ENCODE data around the gene COL1A2. TPM values are rescaled to one million over a fixed set of nuclear protein-coding genes. Genes with fewer than 3 reads are reported as not detected.

Gene COL1A2
- polyA plus RNA-seq, 1 experiment = 4,815 TPM

DNA sequence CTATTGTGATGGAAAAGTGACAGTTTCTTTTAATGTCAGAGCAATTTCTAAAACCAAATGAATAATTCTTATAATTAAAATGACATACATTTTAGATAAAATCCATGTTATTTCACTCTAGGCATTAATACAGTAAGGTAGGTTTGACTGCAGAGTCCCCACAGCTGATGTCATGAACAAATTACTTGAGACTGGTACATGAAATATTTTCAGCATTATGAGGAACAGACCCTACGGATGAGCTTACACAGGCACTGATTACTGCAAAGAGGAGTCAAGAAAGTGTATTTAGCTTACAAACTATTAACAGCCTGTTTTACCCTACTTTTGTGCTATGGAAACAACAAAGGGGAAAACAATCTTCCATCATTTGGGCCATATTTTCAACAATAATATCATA, 8.9 kb downstream of the COL1A2 start:
- CTCF ChIA-PET = interaction anchor here (0.6 to 12.0 kb wide), 3 partner anchors 33 to 110 kb away, joined by 4 to 482 read pairs (median 11); no protein-coding TSS in a partner anchor
- POLR2A ChIA-PET = interaction anchor here (0.8 to 13.1 kb wide), 9 partner anchors 9 to 105 kb away, joined by 3 to 450 read pairs (median 5); partner anchors contain the start of gene COL1A2
- Histone ChIP-seq H3K27ac (ENCODE audit: low read depth, low read length) (no peak overlapping the region), H3K9me3 (ENCODE audit: control insufficient read depth, insufficient read depth, low read length) (no peaks in the 10 kb centered on the region), H3K27me3 (ENCODE audit: control insufficient read depth, insufficient read depth, low read length) (no peaks in the 10 kb centered on the region), H3K4me3 (ENCODE audit: low read depth, low read length) (no peak overlapping the region; the same call in 1 of the 2 replicates)
- no peak for DNase-seq (ENCODE audit: low read depth, low spot score)
- TF ChIP-seq, protein P1, sequence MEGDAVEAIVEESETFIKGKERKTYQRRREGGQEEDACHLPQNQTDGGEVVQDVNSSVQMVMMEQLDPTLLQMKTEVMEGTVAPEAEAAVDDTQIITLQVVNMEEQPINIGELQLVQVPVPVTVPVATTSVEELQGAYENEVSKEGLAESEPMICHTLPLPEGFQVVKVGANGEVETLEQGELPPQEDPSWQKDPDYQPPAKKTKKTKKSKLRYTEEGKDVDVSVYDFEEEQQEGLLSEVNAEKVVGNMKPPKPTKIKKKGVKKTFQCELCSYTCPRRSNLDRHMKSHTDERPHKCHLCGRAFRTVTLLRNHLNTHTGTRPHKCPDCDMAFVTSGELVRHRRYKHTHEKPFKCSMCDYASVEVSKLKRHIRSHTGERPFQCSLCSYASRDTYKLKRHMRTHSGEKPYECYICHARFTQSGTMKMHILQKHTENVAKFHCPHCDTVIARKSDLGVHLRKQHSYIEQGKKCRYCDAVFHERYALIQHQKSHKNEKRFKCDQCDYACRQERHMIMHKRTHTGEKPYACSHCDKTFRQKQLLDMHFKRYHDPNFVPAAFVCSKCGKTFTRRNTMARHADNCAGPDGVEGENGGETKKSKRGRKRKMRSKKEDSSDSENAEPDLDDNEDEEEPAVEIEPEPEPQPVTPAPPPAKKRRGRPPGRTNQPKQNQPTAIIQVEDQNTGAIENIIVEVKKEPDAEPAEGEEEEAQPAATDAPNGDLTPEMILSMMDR (IDR thresholded peaks at IDR 0.05; ENCODE audit: low read depth, low read length) = no peak

DNA sequence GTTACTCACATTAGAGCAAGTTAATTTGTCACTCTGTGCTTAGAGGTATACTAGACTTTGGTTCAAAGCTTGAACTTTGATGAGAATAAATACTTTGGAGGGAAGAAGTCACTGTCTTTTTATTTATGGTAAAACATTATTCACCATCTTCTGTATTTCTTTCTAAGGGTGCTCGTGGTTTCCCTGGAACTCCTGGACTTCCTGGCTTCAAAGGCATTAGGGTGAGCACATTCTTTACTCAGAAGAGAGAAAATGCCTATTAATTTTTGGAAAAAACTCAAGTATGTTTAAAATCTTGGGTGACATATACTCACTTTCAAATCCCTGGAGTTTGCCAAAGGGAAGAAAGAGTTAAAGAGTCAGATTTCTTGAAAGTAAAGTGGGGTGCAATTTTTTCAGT, 10.8 kb downstream of the COL1A2 start:
- H3K27ac ChIP-seq (ENCODE audit: low read depth, low read length) = no peak overlapping the region
- no peak for DNase-seq (ENCODE audit: low read depth, low spot score)
- no peak overlapping the region for H3K4me3 ChIP-seq (ENCODE audit: low read depth, low read length)
- TF ChIP-seq, protein P1 (IDR thresholded peaks at IDR 0.05; ENCODE audit: low read depth, low read length) = no peak
- ChIA-PET CTCF (interaction anchor here (0.9 to 1.5 kb wide), 4 partner anchors 108 to 122 kb away, joined by 3 to 7 read pairs (median 4); no protein-coding TSS in a partner anchor), POLR2A (interaction anchor here (0.7 to 13.1 kb wide), 3 partner anchors 11 to 107 kb away, joined by 3 to 450 read pairs (median 4); partner anchors contain the start of gene COL1A2)
- no peaks in the 10 kb centered on the region for H3K9me3 ChIP-seq (ENCODE audit: control insufficient read depth, insufficient read depth, low read length)
- H3K27me3 ChIP-seq (ENCODE audit: control insufficient read depth, insufficient read depth, low read length) = no peaks in the 10 kb centered on the region

DNA sequence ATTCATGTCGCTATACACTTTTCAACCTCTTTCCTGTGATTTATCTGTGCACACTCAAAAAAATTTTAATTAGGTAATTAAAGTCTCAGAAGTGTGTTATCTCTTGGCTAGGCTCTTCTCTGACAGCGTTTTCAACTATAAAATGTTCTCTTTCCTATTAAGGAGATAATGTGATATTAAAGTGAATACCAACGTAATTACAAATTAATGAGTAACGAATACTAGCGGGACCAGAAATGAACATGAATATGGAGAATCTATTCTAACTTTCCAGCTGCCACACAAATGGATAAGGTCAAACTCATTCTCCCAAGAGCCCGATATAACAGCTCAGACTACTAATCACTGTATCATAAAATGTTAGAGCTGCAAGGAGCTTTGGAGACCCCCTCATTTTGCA, 12.0 kb downstream of the COL1A2 start:
- ChIA-PET POLR2A (interaction anchor here (0.6 to 1.8 kb wide), 6 partner anchors 11 to 112 kb away, joined by 3 to 9 read pairs (median 4); partner anchors contain the start of gene COL1A2), CTCF (interaction anchor here (0.9 kb wide), 1 partner anchor 118 kb away, joined by 4 read pairs; no protein-coding TSS in a partner anchor)
- no peaks in the 10 kb centered on the region for H3K27me3 ChIP-seq (ENCODE audit: control insufficient read depth, insufficient read depth, low read length)
- no peak overlapping the region for H3K4me3 ChIP-seq (ENCODE audit: low read depth, low read length)
- TF ChIP-seq, protein P1 (IDR thresholded peaks at IDR 0.05; ENCODE audit: low read depth, low read length) = no peak
- no peak for DNase-seq (ENCODE audit: low read depth, low spot score)
- no peak overlapping the region for H3K27ac ChIP-seq (ENCODE audit: low read depth, low read length)
- H3K9me3 ChIP-seq (ENCODE audit: control insufficient read depth, insufficient read depth, low read length) = no peaks in the 10 kb centered on the region

DNA sequence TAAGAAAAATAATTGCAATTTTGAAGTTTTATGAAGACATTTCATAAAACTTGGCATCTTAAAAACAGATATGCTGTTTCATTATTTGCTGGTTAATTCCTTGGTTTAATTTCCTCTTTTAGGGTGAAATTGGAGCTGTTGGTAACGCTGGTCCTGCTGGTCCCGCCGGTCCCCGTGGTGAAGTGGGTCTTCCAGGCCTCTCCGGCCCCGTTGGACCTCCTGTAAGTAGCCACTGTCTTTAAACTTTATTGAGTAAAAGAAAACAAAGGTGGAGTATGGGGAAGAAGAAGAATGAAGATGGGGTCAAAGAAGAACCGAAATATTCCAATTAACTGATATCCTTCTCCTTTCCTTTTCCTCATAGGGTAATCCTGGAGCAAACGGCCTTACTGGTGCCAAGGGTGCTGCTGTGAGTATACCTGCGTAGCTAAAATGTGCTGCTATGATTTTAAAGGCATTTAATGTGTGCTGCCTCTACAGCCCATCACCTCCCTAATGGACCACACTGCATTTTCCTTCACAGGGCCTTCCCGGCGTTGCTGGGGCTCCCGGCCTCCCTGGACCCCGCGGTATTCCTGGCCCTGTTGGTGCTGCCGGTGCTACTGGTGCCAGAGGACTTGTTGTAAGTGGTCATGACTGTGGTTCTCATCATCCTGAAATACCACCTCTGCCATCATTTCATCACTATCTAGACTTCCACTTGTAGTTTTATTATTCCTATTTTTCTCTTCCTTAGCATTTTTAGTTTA, 14.7 kb downstream of the COL1A2 start:
- ChIA-PET CTCF (interaction anchor here (1.6 to 3.1 kb wide), 3 partner anchors 17 to 120 kb away, joined by 4 to 18 read pairs (median 14); no protein-coding TSS in a partner anchor), POLR2A (interaction anchor here (1.0 to 9.0 kb wide), 8 partner anchors 9 to 120 kb away, joined by 4 to 71 read pairs (median 12); partner anchors contain the start of gene COL1A2)
- no peak for DNase-seq (ENCODE audit: low read depth, low spot score)
- Histone ChIP-seq H3K27me3 (ENCODE audit: control insufficient read depth, insufficient read depth, low read length) (no peaks in the 10 kb centered on the region), H3K9me3 (ENCODE audit: control insufficient read depth, insufficient read depth, low read length) (no peaks in the 10 kb centered on the region), H3K4me3 (ENCODE audit: low read depth, low read length) (no peak overlapping the region; the same call in 1 of the 2 replicates), H3K27ac (ENCODE audit: low read depth, low read length) (peak overlapping the region; percentile 32)
- TF ChIP-seq, protein P1 (IDR thresholded peaks at IDR 0.05; ENCODE audit: low read depth, low read length) = no peak

All from AG04450 (cell line).